ENCODE results near the gene ATP1B2.
"Not testable (repeated sequence)": the region's sequence is repeated elsewhere in the genome, so short reads cannot be mapped to it uniquely, and the experiment has no call there.

ATP1B2 gene

DNA sequence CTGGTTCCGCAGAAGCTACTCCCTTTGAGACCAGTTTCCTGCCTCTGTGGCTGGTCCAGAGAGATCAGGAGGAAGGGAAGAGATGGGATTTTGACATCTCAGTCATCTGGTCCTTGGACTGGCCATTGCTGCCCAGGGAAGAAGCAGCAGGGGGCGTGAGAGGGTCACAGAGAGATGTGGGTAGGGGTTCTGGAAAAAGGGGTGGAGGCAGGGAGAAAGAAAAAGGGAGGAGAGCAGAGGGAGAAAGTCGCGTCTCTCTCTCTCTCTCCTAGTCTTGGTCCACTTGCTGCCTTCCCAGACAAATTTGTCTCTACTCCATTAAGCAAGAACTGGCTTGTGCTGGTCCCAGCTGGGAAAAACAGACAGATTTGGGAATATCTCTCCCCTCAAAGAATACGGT is 16.3 kb upstream of the ATP1B2 start:
- no peak for DNase-seq (ENCODE audit: low read depth in 2 of 2)

DNA sequence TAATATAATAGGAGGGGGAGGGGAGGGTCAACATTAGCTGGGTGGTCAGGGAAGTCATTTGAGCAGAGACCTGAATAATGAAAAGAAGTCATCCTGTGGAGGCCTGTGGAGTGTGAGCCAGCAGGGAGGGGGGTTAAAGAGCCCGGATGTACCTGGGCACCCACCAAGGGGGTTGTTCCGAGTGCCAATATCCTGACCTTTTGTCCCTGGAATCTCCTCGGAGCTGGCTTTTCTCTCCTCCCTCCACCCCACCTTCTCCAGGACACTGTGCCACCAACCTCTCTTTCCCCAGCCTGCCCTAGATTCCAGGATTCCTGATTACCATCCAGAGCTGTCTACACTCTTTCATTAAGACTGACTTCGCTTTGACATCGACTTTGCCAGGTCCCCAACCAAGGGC is 14.6 kb upstream of the ATP1B2 start:
- no peak for DNase-seq (ENCODE audit: low read depth in 2 of 2)

DNA sequence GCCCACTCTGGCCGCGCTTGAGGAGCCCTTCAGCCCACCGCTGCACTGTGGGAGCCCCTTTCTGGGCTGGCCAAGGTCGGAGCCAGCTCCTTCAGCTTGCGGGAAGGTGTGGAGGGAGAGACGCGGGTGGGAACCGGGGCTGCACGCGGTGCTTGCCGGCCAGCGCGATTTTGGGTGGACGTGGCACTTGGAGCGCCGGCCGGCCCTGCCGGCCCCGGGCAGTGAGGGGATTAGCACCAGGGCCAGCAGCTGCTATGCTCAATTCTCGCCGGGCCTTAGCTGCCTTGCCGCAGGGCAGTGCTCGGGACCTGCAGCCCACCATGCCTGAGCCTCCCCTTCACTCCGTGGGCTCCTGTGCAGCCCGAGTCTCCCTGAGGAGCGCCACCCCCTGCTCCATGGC is 9.9 kb upstream of the ATP1B2 start:
- no peak for DNase-seq (ENCODE audit: low read depth in 2 of 2)

DNA sequence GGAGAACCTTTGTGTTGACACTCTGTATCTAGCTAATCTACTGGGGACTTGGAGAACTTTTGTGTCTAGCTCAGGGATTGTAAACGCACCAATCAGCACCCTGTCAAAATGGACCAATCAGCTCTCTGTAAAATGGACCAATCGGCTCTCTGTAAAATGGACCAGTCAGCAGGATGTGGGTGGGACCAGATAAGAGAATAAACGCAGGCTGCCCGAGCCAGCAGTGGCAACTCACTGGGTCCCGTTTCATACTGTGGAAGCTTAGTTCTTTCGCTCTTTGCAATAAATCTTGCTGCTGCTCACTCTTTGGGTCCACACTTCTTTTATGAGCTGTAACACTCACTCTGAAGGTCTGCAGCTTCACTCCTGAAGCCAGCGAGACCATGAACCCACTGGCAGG is 9.1 kb upstream of the ATP1B2 start:
- DNase-seq (ENCODE audit: low read depth in 2 of 2): not testable (repeated sequence)

DNA sequence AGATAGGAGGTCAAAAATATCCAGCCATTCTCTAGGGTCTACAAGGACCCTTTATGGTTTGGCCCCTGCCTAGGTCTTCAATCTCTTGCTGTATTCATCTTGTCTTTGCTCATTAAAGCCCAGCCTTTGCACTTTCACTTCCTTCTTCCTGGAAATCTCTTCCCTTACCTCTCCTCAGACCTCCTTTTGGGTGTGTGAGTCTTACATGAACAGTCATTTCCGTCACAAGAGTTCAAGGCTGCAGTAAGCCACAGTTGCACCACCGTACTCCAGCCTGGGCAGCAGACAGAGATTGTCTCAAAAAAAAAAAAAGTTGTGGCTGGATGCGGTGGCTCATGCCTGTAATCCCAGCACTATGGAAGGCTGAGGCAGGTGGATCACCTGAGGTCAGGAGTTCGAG is 6.0 kb upstream of the ATP1B2 start:
- no peak for DNase-seq (ENCODE audit: low read depth in 2 of 2)

DNA sequence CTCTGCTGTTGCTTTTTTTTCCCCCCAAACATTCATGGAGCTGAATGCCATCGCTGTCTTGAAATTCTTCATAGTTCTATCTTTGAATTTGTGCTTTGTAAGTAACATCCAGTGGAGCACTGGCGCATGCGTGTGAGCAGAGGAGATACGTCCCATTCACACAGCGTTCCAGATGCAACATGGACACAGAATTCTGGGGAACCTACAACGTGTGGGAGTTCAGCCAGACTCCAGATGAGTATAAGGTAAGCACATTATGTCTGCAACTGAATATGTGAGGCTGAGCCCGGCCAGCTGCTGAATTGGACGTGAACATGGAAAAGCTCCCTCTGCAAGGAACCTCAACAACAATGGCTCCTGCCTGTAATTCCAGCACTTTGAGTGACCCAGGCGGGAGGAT is 4.3 kb upstream of the ATP1B2 start:
- no peak for DNase-seq (ENCODE audit: low read depth in 2 of 2)

DNA sequence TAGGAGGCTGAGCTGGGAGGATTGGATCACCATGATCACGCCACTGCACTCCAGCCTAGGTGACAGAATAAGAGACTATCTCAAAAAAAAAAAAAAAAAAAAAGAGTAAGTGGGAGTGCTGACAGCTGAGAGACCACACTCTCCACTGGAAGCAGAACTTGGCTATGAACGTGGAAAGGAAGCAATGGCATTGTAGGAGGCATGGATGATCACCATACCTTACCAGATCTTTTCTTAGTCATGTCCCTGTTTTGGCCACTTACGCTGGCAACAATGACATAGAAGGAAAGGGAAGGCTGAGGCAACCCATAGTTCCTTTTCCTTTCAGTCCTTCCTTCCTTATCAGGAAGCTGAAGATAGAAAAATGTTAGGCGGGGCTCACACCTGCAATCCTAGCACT is 3.7 kb upstream of the ATP1B2 start:
- DNase-seq (ENCODE audit: low read depth in 2 of 2): no peak

DNA sequence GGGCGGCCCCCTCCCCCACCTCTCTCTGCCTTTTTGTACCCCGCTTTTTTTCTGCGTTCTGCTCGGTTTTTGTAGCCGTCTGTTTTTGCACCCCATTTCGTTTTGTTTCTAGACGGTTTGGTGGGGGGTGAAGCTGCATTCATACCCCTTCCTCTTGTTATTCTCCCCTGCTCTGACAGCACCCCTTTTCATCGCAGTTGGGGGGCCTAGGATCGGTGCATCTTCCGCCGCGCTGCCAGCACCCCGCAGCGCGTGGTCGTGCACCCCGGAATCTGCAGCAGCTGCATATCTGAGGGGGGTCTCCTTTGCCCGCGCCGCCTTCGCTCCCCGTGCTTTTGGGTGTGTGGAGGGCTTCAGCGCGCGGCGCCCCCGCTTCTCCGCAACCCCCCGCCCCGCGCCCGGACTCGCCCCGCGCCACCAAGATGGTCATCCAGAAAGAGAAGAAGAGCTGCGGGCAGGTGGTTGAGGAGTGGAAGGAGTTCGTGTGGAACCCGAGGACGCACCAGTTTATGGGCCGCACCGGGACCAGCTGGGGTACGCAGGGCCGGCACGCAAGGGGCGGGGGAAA is 455 bp downstream of the ATP1B2 start:
- DNase-seq (ENCODE audit: low read depth in 2 of 2): no peak

DNA sequence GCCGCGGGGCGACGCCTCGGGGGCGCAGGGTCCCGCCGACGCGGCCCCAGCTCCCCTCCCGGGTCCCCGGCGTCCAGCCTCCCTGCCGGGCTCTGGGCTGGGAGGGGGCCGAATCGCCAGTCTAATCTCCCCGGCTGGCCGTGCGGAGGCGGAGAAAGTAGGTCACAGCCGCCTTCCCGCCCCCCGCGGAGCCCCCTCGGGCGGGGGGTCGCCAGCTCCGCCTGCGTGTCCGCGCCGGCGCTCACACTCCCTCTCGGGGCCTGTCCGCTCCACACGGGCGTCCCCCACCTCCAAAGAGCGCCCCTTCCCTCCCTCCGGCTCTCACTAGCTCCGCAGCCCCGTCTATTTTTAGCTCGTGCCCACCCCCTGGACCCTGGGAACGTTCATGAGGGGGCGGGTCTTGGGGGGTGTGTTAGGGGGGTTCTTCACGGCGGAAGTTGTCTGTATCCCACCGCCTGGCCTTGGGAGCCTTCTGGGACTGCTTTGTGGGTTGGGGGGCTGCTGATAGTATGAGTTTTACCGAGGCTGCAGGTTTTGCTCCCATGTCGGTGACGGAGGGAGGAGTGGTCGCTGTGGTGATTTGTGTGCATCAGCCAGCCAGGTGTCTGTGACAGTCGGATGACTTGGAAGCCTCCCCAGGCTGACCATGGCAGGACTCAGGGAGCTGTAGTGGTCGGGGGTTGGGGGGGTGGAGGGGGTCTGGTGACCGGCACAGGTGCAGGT is 1.1 kb downstream of the ATP1B2 start:
- DNase-seq (ENCODE audit: low read depth in 2 of 2): no peak

DNA sequence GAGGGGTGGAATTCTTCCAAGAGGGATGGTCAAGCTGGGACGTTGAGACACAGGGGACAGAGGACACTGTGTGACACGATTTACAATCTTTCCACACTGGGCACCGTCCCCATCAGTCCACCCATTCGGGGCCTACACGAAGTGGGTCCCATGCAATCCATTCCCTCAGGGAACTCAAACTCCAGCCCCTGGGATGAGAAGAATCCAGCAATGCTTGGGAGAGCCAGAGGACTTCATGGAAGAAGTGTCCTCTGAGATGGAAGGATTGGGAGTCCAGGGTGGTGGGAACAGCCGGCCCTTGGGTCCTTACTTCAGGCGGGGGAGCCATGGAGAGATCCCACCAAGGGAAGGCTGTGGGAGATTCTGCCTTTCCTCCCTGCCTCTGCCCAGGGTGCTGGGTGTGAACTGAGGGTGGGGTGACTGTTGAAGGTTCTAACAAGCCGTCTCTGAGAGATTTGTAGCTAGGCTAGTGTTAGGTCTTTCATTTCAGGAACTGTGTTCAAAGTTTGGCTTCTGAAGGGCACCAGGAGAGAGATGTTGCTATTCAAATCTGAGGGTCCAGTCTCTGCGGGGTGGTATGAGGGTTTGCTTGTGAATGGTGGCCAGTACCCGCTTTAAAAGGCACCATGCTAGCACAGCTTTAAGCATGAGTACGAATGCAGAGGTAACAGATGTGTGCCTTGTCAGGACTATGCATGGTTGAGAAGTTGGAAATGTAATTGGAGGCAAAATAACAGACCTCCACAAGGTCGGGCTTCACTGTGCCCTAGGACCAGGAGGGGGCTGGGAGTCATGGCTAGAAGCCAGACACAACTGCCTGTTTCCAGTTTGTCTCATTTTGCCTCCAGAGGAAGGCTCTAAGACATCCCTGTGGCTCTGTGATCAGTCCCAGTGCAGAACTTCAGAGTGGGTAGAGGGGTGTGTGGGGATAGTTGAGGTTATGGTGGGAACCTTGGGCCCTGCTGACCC is 1.9 kb downstream of the ATP1B2 start:
- no peak for DNase-seq (ENCODE audit: low read depth in 2 of 2)

DNA sequence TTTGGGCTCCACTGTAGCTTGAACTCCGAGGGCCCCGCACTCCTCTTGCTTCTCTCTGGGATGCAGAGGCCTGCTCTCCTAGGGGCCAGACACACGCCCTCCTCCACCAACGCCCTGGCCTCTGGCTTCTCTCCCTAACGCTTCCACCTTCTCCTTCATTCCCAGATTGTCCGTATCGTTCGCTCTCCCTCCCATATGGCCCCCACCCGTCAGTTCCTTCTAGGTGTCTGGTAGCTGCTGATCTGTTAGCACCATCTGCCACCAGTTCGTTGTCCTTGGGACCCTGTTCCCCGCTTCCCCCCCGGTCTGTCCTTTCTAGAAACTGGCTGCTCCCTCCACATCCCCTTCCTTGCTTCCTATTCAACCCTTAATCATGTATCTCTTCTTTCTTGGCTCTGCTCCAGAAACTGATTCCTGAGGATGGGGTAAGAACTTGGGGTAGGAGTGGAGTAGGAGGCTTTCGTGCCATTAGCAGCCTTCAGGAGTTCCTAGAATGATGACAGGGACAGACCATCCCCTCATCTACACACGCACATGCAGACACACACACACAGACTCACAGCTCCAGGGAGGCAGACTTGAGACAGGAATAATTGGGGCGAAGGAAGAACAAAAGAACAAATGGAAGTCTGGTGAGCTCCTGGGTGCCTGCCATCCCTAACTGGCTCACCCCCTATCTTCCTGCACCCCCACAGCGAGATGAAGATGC is 4.3 kb downstream of the ATP1B2 start:
- DNase-seq (ENCODE audit: low read depth in 2 of 2): no peak

DNA sequence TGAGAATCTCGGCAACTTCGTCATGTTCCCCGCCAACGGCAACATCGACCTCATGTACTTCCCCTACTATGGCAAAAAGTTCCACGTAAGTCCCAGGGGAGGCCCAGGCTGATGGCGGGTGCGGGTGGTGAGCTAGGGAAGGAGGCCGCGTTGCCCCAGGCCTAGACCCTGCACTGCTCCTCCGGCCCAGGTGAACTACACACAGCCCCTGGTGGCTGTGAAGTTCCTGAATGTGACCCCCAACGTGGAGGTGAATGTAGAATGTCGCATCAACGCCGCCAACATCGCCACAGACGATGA is 4.8 kb downstream of the ATP1B2 start:
- DNase-seq (ENCODE audit: low read depth in 2 of 2): no peak

DNA sequence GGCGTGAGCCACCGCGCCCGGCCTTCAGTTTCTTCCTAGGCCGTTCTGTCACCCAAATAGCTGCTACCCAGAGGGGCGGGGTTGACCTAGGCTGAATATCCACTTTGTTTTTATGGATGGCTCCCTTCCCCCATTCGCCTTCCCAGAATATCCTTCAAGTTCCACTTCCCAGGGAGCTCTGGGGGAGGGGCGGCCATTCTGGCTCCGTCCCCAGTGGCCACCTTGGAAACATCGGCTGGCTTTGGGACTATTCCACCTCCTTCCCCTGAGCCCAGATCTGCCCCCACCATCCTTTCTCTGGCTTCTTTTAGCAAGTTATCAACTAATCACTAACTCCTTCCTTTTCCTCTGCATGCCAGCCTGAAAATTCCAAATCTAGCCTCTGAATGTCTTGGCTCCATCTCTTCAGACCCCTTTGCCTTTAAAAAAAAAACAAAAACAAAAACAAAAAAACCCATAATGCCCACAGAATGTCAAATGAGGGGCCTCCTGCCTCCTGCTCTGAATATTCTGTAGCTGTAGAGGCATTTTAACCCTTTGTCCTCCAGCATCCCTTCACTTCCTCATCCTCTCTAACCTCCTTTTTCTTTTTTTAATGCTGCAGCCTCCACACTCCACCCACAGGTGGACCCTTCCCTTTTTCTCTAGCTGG is 6.4 kb downstream of the ATP1B2 start:
- DNase-seq (ENCODE audit: low read depth in 2 of 2): no peak

DNA sequence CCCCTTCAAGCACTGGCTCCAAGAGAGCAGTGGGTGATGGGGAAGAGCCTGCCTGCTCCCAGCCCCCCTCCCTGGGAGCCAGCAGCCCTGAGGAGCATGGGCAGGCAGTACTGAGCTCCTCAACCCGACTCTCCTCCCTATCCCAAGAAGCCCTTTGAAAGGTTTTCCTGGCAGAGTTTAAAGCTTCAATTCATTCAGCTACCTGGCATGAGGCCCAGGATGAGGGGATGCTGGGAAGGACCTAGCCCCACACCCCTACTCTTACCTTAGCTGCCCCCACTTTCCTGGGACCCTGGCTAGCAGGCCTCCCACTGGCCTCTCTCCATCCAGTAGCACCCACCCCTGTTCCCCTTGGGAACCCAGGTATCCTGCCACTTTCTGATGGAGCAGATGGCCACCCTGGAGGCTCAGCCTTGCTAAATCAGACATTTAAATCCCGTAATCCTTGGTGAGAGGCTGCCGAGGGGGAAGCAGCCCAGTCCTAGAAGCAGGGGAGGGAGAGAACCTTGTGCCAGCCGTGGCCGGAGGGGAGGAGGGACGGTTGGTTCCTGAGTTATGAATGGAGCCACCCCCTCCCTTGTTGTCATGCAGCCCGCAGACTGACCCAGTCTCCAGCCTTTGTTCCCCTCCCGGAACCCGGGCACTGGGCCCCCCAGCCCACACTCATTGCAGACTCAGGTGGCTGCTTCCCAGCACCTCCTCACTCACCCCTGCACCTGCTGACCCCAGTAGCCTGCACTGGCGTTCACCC is 17.1 kb downstream of the ATP1B2 start:
- no peak for DNase-seq (ENCODE audit: low read depth in 2 of 2)

DNA sequence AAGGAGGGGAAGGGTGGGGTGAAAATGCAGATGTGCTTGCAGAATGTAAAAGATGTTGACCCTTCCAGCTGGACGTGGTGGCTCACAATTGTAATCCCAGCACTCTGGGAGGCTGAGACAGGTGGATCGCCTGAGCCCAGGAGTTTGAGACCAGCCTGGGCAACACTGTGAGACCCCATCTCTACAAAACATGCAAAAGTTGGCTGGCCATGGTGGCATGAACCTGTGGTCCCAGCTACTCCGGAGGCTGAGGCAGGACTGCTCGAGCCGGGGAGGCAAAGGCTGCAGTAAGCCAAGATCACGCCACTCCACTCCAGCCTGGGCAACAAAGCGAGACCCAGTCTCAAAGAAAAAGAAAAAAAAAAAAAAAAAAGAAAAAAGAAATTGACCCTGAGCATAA is 17.8 kb downstream of the ATP1B2 start:
- no peak for DNase-seq (ENCODE audit: low read depth in 2 of 2)

DNA sequence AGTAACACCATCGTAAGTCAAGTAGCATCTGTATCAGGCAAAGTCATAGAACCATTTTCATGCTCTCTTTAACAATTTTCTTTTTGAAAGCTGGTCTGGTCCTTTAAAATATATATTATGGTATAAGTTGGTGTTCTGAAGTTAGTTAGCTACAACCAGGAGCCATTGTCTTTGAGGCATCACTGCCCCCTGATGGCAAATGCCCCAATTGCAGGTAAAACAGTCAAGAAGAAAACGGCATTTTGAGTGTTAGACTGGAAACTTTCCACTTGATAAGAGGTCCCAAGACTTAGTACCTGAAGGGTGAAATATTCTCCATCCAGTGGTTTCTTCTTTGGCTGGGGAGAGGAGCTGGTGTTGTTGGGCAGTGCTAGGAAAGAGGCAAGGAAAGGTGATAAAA is 22.5 kb downstream of the ATP1B2 start:
- DNase-seq (ENCODE audit: low read depth in 2 of 2): no peak

DNA sequence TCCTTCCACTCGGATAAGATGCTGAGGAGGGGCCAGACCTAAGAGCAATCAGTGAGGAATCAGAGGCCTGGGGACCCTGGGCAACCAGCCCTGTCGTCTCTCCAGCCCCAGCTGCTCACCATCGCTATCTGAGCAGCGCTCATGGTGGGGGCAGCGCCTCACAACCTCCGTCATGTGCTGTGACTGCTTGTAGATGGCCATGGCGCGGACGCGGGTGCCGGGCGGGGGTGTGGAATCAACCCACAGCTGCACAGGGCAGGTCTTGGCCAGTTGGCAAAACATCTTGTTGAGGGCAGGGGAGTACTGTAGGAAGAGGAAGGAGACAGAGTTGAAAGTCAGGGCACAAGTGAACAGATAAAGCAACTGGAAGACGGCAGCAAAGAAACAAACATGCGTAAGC is 24.2 kb downstream of the ATP1B2 start:
- no peak for DNase-seq (ENCODE audit: low read depth in 2 of 2)

DNA sequence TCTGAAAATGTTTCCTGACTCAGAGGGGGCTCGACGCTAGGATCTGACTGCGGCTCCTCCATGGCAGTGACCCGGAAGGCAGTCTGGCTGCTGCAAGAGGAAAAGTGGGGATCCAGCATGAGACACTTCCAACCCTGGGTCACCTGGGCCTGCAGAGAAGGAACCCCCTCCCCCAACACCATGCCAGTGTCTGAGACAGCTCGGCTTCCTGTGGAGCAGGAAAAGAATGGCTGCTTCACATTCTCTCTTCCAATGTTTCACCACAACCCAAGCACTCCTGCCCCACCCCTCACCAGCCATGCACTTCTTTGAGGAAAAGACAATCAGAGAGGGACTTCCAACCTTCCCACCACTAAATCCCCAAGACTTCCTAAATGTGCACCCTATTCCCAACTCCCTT is 25.8 kb downstream of the ATP1B2 start:
- DNase-seq (ENCODE audit: low read depth in 2 of 2): no peak

DNA sequence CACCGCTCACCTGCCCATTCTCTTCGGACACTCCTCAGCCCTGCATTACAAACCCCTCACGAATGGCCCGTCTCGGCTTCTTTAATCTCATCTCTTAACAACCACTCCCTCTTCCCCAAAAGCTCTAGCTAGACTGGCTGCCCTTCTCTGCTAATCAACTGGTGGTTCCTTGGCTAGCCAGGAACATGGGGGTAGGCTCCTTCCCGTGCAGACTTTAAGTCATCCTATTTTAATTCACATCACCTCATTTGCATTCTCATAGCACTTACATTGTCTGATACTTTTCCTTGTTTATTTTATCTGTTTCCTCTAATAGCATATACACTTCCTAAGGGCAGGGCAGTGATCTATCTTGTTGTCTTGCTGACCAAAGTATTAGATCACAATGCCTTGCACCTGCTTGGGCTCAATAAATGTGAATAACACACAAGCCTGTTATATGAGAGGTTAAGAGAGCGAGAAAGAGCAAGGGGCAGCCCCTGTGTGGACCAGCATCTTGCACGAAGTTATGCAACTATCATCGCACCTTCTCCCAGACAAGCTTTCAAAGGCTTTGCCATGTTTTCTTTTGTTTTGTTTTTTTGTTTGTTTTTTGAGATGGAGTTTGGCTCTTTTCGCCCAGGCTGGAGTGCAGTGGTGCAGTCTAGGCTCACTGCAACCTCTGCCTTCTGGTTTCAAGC is 26.8 kb downstream of the ATP1B2 start:
- no peak for DNase-seq (ENCODE audit: low read depth in 2 of 2)

DNA sequence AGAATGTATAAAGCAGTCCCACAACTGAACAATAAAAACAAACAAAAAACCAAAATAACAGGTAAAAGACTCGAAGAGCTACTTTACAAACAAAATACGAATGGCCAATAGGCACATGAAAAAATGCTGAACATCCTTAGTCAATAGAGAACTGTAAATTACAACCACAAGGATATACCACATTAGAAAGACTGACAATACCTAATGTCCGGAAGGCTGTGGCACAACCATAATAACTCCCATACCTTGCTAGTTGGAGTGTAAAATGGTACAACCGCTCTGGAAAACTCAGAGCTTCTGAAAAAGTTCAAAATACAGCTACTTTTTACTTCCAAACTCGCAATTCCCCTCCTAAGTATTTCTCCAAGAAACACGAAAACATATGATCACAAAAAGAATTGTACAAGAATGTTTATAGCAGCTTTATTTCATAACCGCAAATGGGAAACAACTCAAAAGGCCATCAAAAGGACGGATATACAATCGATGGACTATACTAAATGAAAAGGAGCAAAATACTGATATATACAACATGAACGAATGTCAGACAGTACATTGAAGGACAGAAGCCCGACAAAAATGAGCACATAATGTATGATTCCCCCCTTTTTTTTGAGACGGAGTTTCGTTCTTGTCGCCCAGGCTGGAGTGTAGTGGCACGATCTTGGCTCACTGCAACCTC is 34.3 kb downstream of the ATP1B2 start:
- no peak for DNase-seq (ENCODE audit: low read depth in 2 of 2)

Measured in stimulated activated CD8-positive, alpha-beta memory T cell treated with anti-CD3 and anti-CD28 coated beads, Interleukin-7, amount 100 ng/mL, for 4 hours (primary cell).